ENCODE results near the gene P2RY6.

Gene P2RY6

GRCh38 chr11:73237471-73238290, 34.5 kb upstream of the P2RY6 start:
- no peak for DNase-seq (ENCODE audit: low spot score)

GRCh38 chr11:73239111-73239521, 33.0 kb upstream of the P2RY6 start:
- DNase-seq (ENCODE audit: low spot score) = no peak

- no peak for DNase-seq (ENCODE audit: low spot score)
Observed at GRCh38 chr11:73239571-73240189, 32.5 kb upstream of the P2RY6 start.

- no peak for DNase-seq (ENCODE audit: low spot score)
Observed at GRCh38 chr11:73240190-73240781, 31.9 kb upstream of the P2RY6 start.

- DNase-seq (ENCODE audit: low spot score) = no peak
Observed at GRCh38 chr11:73241300-73241699, 30.8 kb upstream of the P2RY6 start.

- DNase-seq (ENCODE audit: low spot score) = peak; percentile 53
Observed at GRCh38 chr11:73242251-73243092, 29.7 kb upstream of the P2RY6 start.

GRCh38 chr11:73243093-73243485, 29.0 kb upstream of the P2RY6 start:
- DNase-seq (ENCODE audit: low spot score) = no peak

GRCh38 chr11:73244589-73245240, 27.4 kb upstream of the P2RY6 start:
- DNase-seq (ENCODE audit: low spot score) = no peak

- DNase-seq (ENCODE audit: low spot score) = no peak
Observed at GRCh38 chr11:73245461-73245860, 26.7 kb upstream of the P2RY6 start.

- DNase-seq (ENCODE audit: low spot score) = no peak
Observed at GRCh38 chr11:73246303-73246702, 25.8 kb upstream of the P2RY6 start.

- no peak for DNase-seq (ENCODE audit: low spot score)
Observed at GRCh38 chr11:73248526-73249185, 23.5 kb upstream of the P2RY6 start.

- no peak for DNase-seq (ENCODE audit: low spot score)
Observed at GRCh38 chr11:73249304-73249703, 22.8 kb upstream of the P2RY6 start.

GRCh38 chr11:73249853-73250783, 22.0 kb upstream of the P2RY6 start:
- DNase-seq (ENCODE audit: low spot score) = no peak

GRCh38 chr11:73252577-73253191, 19.5 kb upstream of the P2RY6 start:
- no peak for DNase-seq (ENCODE audit: low spot score)

- DNase-seq (ENCODE audit: low spot score) = no peak
Observed at GRCh38 chr11:73257342-73258103, 14.6 kb upstream of the P2RY6 start.

GRCh38 chr11:73258104-73259035, 13.8 kb upstream of the P2RY6 start:
- DNase-seq (ENCODE audit: low spot score) = no peak

- no peak for DNase-seq (ENCODE audit: low spot score)
Observed at GRCh38 chr11:73259406-73260126, 12.6 kb upstream of the P2RY6 start.
